ENCODE results near the gene GLTPD2.
A peak's percentile ranks its signal among the peaks of the same experiment; 100 is the strongest.
"Not testable (repeated sequence)": the region's sequence is repeated elsewhere in the genome, so short reads cannot be mapped to it uniquely, and the experiment has no call there.

The GLTPD2 gene

DNA sequence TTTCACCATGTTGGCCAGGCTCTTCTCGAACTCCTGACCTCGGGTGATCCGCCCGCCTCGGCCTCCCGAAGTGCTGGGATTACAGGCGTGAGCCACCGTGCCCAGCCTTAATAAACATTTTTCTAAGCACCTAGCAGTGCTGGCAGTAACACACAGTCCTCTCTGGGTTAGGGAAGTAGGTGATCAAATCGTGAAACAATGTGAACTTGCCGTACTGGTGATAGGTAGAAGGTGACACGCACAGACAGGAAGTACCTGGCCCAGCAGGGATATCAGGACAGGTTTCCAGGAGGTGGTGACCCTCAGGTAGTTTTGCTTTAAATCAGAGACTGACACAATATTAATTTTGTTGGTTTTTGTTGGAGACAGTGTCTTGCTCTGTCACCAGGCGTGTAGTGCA lies 22.7 kb downstream of the GLTPD2 start:
- DNase-seq, result no peak

DNA sequence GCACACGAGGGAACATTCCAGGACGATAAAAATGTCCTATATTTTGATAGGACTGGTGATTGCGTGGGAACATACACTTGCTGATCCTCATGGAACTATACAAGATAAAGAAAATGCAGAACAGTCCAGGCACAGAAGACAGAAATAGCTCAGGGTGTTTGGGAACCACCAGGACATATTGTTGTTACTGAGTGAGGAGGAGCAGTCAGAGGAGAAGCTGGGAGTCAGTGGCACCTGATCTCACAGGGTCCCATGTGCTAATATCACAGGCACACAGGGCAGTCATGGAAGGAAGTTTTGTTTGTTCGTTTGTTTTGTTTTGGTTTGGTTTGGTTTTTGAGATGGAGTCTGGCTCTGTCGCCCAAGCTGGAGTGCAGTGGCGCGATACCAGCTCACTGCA lies 23.9 kb downstream of the GLTPD2 start:
- DNase-seq, result no peak

DNA sequence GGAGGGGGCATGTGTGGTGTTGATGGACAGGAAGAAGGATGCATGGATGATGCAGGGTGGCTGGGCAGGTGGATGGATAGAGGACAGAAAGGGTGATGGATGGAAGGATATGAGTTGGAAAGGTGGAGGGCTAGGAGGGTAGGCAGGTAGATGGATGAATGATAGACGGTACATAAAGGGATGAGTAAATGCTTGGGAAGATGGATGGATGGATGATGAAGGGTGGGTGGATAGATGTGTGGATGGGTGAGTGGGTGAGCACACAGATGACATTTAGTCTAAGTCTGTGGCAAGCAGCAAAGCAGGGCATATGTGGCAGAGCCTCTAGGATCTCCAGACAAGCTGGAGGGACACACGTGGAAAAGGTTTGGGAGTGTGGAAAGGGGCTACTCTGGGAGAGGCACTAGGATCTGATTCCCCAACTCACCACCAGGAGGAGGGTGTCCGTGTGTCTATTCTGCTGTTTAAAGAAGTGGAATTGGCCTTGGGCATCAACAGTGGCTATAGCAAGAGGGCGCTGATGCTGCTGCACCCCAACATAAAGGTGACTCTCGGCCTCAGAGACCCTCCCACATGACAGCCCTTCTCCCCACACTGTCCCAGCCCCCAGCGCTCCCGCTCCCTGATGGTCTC lies 26.4 kb downstream of the GLTPD2 start:
- DNase-seq, result no peak

DNA sequence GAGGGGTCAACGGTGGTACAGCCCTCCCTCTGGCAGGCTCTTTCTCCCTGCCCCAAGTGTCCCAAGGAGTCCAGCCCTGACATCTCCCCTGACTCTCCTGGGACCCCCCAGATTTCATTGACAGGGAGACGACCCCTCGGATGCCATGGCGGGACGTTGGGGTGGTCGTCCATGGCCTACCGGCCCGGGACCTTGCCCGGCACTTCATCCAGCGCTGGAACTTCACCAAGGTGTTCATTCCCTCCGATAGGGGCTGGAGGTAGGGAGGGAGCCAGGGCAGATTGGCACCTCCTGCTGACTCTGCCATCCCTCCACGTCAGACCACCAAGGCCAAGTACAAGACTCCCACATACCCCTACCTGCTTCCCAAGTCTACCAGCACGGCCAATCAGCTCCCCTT lies 28.1 kb downstream of the GLTPD2 start:
- DNase-seq, result no peak

DNA sequence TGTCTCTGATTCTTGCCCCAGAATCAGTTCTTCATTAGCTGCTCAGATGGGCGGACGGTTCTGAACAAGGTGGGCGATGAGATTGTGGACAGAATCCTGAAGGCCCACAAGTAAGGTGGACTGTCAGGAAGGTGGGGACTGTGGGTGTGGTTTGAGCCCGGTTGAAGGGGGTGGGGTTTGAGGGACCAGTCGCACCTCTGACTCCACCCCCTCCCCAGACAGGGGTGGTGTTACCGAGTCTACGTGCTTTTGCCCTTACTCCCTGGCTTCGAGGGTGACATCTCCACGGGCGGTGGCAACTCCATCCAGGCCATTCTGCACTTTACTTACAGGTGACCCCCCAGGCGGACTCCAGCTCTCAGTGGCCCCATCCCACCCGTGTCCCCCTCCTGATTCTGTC lies 29.5 kb downstream of the GLTPD2 start:
- no peak for DNase-seq

DNA sequence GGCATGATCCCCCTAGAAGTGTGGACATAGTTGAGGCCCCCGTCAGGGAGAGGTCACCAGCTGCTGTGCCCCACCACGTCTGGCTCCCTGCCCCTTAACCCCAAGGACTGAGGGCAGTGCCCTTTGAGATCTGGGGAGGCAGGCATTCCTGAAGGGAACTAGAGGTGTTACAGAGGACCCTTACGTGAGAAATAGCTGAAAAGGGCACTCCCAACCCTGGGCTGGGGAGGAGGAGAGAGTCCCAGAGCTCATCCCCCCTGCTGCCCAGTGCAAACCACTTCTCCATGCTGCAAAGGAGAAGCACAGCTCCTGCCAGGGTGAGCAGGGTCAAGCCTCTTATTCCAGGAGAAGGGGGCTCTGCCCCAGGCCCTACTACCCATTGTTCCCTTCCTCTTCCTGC lies 34.1 kb downstream of the GLTPD2 start:
- DNase-seq, result no peak

DNA sequence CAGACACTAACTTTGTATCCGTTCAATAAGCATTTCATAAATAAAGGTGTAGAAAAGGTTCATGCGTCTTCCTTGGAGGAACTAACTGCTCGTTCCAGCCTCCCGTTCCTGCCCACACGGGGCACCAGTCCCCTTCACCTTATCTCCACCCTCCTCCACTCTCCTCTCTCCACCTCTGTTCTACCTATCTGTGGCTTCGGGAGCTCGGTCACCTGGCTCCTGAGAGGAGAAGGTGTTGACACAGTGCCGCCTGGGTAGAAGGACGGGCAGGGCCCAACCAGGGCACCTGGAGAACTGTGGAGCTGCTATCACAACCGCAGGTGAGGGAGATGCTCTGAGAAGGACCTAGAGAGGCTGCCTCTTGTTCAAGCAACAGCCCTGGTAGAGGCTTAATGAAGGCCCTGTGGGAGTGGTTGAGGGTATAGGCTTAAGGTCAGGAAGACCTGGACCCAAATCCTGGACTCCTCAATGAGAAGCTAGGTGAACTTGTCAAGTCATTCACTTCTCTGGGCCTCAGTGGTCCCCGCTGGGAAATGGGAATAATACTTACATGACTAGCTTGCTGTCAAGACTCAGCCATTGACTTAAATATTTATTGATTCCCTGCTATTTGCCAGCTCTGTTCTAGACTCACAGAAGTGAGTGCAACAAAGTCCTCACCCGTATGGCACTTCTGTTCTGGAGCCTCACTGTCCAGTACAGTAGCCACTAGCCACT lies 34.8 kb downstream of the GLTPD2 start:
- no peak for DNase-seq

DNA sequence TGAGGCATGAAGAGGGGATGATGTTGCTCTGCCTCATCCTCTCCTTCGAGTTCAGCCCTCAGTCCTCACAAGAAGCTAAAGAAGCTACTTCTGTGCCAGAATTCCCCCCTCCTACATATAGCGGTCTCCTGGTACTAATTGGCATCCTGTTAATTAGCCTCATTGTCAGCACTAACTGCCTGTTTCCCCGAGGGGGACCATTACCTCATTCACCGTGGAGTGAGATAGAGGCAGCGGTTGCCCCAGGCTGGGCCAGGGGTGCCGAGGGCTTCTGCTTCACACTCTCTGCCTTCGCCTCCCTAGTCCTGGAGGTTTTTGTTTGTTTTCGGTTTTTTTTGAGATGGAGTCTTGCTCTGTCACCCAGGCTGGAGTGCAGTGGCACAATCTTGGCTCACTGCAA lies 38.6 kb downstream of the GLTPD2 start:
- DNase-seq, result no peak

DNA sequence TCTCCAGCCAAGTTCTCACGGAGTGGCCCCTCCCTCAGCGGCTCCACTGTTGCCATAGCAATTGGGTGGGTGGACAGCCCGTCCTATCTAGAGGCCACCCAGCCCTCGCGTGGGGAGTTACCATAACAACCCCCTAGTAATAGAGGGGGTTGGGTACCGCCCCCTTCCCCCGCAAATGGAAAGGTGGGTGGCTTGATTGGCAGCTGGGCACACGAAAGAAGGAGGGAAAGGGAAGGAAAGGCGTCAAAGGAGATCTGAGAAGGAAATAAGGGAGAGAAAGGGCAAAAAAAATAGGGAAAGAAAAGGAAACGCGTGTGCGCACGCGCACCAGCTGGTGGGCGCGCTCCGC lies 44.0 kb downstream of the GLTPD2 start:
- DNase-seq, result not testable (repeated sequence)

DNA sequence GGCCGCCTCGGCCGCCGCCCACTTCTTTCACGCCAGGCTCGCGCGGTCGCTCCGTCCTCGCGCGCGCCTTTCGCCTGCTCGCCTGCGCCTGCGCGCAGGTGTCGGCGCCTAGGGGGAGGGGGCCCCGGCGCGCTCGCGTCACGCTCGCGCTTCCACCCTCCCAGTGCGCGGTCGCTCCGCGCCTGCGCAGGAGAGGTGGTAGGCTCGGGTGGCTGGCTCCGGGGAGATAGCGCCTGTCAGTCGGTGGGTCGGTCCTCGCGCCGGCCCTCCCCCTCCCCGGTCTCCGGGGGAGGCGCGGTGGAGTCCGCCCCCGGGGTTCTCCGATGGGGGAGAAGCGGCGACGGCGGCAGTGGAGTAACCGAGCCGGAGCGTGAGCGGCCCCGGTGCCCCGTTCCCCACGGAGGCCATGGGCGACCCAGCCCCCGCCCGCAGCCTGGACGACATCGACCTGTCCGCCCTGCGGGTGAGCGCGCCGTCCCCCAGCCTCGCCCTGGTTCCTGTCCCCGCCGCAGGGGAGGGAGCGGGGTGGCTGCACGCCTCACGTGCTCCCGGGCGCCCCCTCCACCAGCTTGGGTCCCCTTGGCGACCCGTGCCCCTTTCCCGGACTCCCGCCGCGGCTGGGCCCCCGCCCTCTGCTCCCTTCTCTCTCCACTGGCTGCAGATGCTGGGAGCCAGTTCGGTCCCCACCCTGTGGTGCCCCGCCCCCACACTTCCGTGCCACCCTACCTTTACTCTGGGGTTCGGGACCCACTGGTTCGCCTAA lies 44.6 kb downstream of the GLTPD2 start, which contains the start of gene MINK1:
Gene MINK1, plus strand, starts transcription at position 163 of the 763 bp plus-strand sequence. Its CDS starts 244 bp downstream, at position 407.
- peak; percentile 93 for DNase-seq

DNA sequence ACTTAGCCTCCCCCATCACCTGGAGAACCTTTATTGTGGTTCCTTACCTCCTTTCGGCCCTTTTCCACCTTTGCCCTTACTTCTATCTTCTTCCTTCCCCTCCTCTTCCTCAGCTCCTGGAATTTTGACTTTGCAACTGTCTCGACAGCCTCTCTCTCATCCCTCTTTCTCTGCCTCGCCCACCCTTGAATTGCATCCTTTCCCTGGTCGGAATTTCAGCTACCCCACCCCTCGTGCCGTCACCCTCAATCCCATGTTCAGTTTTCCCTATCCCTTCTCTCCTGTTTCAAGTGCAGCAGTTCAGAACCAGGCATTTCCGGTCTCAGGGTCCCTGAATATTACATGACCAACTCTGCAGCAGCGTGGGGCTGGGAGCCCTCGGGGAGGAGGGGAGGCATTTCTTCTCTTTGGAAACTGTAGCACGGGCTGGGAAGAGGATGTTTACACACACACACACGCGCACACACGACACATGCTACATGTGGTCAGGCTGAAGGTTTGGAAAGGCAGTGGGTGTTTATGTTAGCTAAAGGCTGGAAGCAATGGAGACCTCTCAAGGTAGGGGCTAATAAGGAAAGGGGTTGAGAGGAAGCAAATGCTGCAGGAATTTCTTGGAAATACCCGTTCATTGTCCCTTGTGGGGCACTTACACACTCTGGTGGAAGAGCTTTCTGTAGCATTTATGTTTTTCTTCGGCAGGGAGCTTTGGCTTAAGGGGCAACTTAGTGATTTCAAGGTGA lies 45.3 kb downstream of the GLTPD2 start:
- peak; percentile 42 for DNase-seq

DNA sequence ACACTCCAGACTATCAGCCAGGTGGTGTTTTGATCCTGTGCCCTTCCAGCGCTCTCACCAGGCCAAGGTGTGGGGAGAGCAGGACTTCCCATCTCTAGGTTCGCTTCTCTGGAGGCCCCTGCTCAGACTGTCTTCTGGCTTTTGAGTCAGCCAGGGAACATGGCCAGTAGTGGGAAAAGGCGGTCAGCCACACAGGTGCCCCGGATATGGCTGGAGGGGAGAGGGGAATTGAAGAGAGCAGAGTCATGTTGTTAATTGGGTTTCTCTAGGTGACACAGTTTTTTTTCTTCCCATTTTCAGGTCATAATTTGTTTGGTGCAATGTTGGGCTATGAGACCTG lies 45.9 kb downstream of the GLTPD2 start:
- no peak for DNase-seq

DNA sequence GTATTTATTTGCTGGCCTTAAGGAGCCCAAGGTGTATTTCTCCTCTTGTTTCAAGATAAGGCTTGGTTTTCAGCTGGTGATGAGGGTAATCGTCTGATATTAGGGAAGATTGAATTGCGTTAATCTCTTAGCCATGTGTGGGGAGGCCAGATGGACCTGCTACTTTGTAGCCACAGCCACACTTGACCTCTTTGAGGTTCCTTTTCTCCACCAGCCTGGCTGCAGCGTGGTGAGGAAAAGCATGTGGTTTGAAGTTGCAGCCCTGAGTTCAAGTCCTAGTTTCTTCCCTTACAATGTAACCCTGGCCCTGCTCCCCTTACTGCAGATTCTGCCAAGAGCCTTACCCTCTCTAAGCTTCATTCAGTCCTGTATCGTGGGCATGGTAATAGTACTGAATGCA lies 47.5 kb downstream of the GLTPD2 start:
- DNase-seq, result no peak

DNA sequence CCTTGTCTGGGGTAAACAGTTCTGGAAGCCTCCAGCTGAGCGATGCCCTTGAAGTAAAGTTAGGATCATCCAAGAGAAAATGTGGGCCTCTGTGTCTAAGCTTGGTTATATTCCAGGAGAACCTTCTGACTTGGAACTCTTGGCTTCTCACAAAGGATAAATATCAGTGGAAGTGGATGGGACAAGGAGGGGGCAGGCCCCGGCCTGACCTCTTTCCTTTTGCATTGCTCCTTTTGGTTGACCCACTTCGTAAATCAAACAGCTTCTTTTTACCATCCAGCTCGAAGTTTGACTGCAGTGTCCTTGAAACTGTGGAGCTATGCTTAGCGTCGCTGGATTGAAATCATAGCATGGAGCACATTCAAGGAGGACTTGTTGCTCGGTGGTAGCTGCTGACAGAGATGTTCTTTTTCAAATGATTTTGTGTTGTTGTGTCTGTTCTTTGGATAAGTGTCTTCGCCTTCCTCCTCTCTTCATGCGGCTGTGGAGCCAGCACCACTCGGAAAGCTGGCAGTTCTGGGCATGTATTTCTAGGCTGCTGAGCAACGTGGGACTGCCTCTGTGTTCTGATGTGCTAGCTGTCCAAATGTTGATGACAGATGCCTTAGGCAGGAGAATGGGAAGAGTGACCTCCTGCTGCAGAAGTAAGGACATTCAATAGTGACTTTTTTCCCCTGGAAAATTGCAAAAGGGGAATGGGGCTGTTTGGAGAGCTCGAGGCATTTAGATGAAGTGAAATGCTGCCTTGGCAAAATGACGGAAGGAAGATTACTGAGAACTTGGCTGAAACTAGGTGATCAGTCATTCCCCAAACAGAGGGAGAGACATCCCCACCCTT lies 48.9 kb downstream of the GLTPD2 start:
- DNase-seq, result no peak

DNA sequence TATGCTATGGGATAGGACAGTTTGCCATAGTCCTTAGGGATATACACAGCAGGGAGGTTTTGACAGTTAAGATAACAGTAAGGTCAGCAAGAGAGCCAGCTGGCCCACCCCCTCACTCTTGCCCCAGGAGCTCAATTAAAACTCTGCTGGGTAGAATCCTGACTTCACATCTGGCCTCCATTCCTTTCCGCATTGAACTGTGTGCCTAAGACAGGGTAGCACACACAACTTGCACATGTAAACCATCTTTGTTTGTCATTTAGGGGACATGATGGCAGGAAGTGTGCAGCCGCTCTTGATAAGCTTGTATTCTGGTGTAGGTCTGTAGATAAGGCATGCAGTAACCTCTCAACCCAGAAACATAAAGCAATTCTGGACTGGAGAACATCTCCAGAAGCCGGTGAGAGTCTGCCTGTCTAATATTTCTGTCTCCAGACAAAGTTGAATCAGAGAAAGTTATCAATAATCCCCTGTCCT lies 49.6 kb downstream of the GLTPD2 start:
- DNase-seq, result no peak

DNA sequence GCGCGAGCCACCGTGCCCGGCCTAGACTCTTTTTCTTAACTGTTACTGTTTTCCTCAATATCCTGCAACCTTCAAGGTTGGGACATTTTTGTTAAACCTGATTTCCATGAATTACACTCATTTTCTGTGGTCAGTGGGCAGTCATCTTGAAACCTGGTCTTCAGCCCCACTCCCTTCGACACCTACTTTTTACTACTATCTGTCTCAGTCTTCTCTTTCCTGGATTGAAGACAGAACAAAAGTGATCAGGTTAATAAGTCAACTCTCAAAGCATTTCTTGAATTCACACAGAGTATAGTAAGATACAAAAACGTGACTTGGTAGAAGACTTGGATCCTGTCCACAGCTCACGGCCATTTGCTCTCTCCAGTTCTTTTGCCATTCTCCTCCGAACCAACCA lies 50.5 kb downstream of the GLTPD2 start:
- DNase-seq, result no peak
